BLaER1 treated with 17β-estradiol and CSF1 and Interleukin-3, amounts not matched to agents 10 nM and 100 nM (cell line): ENCODE data around the gene TMEM170A.

Experiments
- H3K27ac ChIP-seq, 11 experiments: shearing (Covaris generic); formaldehyde crosslinking; 2 replicates each; pipeline ENCODE4 v1.8.1; 2022
- H3K27me3 ChIP-seq, 11 experiments: shearing (Covaris generic); formaldehyde crosslinking; 2 replicates each; pipeline ENCODE4 v1.8.1; 2022
- H3K36me3 ChIP-seq, 11 experiments: shearing (Covaris generic); formaldehyde crosslinking; 2 replicates each; pipeline ENCODE4 v1.8.1; 2022
- H3K4me1 ChIP-seq, 10 experiments: shearing (Covaris generic); formaldehyde crosslinking; 2 replicates each; pipeline ENCODE4 v1.8.1; 2022
- H3K4me2 ChIP-seq, 11 experiments: shearing (Covaris generic); formaldehyde crosslinking; 2 replicates each; pipeline ENCODE4 v1.8.1; 2022
- H3K4me3 ChIP-seq, 10 experiments: shearing (Covaris generic); formaldehyde crosslinking; 2 replicates each; pipeline ENCODE4 v1.8.1; 2022
- H3K9ac ChIP-seq, 11 experiments: shearing (Covaris generic); formaldehyde crosslinking; 2 replicates each; pipeline ENCODE4 v1.8.1; 2022
- H3K9me3 ChIP-seq, 11 experiments: shearing (Covaris generic); formaldehyde crosslinking; replicated peaks in 1 of 11; 2 replicates each; pipeline ENCODE4 v1.8.1; 2022
- H4K20me1 ChIP-seq, 11 experiments: shearing (Covaris generic); formaldehyde crosslinking; 2 replicates each; pipeline ENCODE4 v1.8.1; 2022
- Cebpa-rat ChIP-seq, 11 experiments: shearing (Covaris generic); IDR thresholded peaks; 2 replicates each; pipeline ENCODE4 v1.8.1; 2022

Gene TMEM170A

GRCh38 chr16:75455677-75456076 is 8.8 kb downstream of the TMEM170A start:
- H3K9ac ChIP-seq: no peak overlapping the region
- H4K20me1 ChIP-seq: peaks cover 81 to 100% (median 97%) of the 10 kb centered on the region in 11 experiments; a peak in 21 of 22 replicates
- H3K36me3 ChIP-seq: peaks cover 23 to 51% (median 35%) of the 10 kb centered on the region in 11 experiments
- no peak for TF ChIP-seq Cebpa-rat (IDR thresholded peaks at IDR 0.05)
- peaks cover 0 to 58% (median 52%) of the 10 kb centered on the region in 10 experiments; a peak in 16 of 20 replicates for H3K4me1 ChIP-seq
- peak overlapping the region in 7 of 11 experiments; percentile 3 to 64 (median 22); a peak in 8 of 22 replicates for H3K4me2 ChIP-seq
- H3K27me3 ChIP-seq: no peaks in the 10 kb centered on the region
- no peak overlapping the region for H3K4me3 ChIP-seq
- H3K27ac ChIP-seq: no peak overlapping the region
- no peaks in the 10 kb centered on the region for H3K9me3 ChIP-seq

- Histone ChIP-seq H4K20me1 (peaks cover 58 to 91% (median 78%) of the 10 kb centered on the region in 11 experiments; a peak in 21 of 22 replicates), H3K27ac (no peak overlapping the region), H3K36me3 (peaks cover 45 to 65% (median 52%) of the 10 kb centered on the region in 11 experiments), H3K4me1 (peaks cover 0 to 42% (median 38%) of the 10 kb centered on the region in 10 experiments; a peak in 16 of 20 replicates), H3K27me3 (no peaks in the 10 kb centered on the region), H3K9me3 (no peaks in the 10 kb centered on the region), H3K4me3 (no peak overlapping the region), H3K4me2 (no peak overlapping the region), H3K9ac (no peak overlapping the region)
- TF ChIP-seq Cebpa-rat (IDR thresholded peaks at IDR 0.05): no peak
Measured at GRCh38 chr16:75452464-75453190, 11.9 kb downstream of the TMEM170A start.

GRCh38 chr16:75446416-75446815 is 18.1 kb downstream of the TMEM170A start:
- no peak for TF ChIP-seq Cebpa-rat (IDR thresholded peaks at IDR 0.05)
- H3K36me3 ChIP-seq: peaks cover 53 to 92% (median 83%) of the 10 kb centered on the region in 11 experiments
- H4K20me1 ChIP-seq: peaks cover 4 to 40% (median 21%) of the 10 kb centered on the region in 11 experiments; a peak in 18 of 22 replicates
- H3K9ac ChIP-seq: no peak overlapping the region
- no peak overlapping the region for H3K4me2 ChIP-seq
- 0 out of 20 replicates have a peak, but pooled peaks cover 0 to 15% (median 0%) of the 10 kb centered on the region in 10 experiments for H3K4me1 ChIP-seq
- no peaks in the 10 kb centered on the region for H3K27me3 ChIP-seq
- H3K4me3 ChIP-seq: no peak overlapping the region
- no peak overlapping the region for H3K27ac ChIP-seq
- peaks cover 0 to 10% (median 8%) of the 10 kb centered on the region in 11 experiments; a peak in 9 of 22 replicates for H3K9me3 ChIP-seq

- no peak overlapping the region for H3K4me3 ChIP-seq
- H3K9me3 ChIP-seq: peaks cover 0 to 12% (median 9%) of the 10 kb centered on the region in 11 experiments; a peak in 10 of 22 replicates
- no peak overlapping the region for H3K4me2 ChIP-seq
- peaks cover 4 to 29% (median 12%) of the 10 kb centered on the region in 11 experiments; a peak in 16 of 22 replicates for H4K20me1 ChIP-seq
- H3K4me1 ChIP-seq: 0 out of 20 replicates have a peak, but pooled peaks cover 0 to 15% (median 0%) of the 10 kb centered on the region in 10 experiments
- peaks cover 42 to 82% (median 75%) of the 10 kb centered on the region in 11 experiments for H3K36me3 ChIP-seq
- H3K27me3 ChIP-seq: no peaks in the 10 kb centered on the region
- no peak overlapping the region for H3K9ac ChIP-seq
- TF ChIP-seq Cebpa-rat (IDR thresholded peaks at IDR 0.05): no peak
- H3K27ac ChIP-seq: no peak overlapping the region
Measured at GRCh38 chr16:75445298-75445697, 19.2 kb downstream of the TMEM170A start.

GRCh38 chr16:75443298-75443697 is 21.2 kb downstream of the TMEM170A start:
- Histone ChIP-seq H3K27me3 (no peaks in the 10 kb centered on the region), H3K9me3 (peaks cover 0 to 12% (median 9%) of the 10 kb centered on the region in 11 experiments; a peak in 10 of 22 replicates), H3K27ac (no peak overlapping the region), H3K9ac (no peak overlapping the region), H3K4me1 (0 out of 20 replicates have a peak, but pooled peaks cover 0 to 15% (median 0%) of the 10 kb centered on the region in 10 experiments), H3K4me2 (no peak overlapping the region), H4K20me1 (peaks cover 1 to 17% (median 7%) of the 10 kb centered on the region in 11 experiments; a peak in 12 of 22 replicates), H3K4me3 (no peak overlapping the region), H3K36me3 (peaks cover 23 to 62% (median 55%) of the 10 kb centered on the region in 11 experiments)
- TF ChIP-seq Cebpa-rat (IDR thresholded peaks at IDR 0.05): no peak

GRCh38 chr16:75433732-75434413 is 30.6 kb downstream of the TMEM170A start:
- H3K27me3 ChIP-seq: no peaks in the 10 kb centered on the region
- peaks cover 0 to 6% (median 0%) of the 10 kb centered on the region in 11 experiments; a peak in 4 of 22 replicates for H3K9me3 ChIP-seq
- H3K27ac ChIP-seq: peak overlapping the region; percentile 73 to 96 (median 89)
- H3K36me3 ChIP-seq: peaks cover 0 to 14% (median 5%) of the 10 kb centered on the region in 11 experiments; a peak in 6 of 22 replicates
- peak overlapping the region; percentile 71 to 93 (median 83) for H3K4me3 ChIP-seq
- no peak for TF ChIP-seq Cebpa-rat (IDR thresholded peaks at IDR 0.05)
- peak overlapping the region; percentile 74 to 91 (median 86) for H3K4me2 ChIP-seq
- peaks cover 0 to 28% (median 7%) of the 10 kb centered on the region in 11 experiments; a peak in 8 of 22 replicates for H4K20me1 ChIP-seq
- H3K9ac ChIP-seq: peak overlapping the region; percentile 75 to 96 (median 89)
- H3K4me1 ChIP-seq: peaks cover 25 to 44% (median 37%) of the 10 kb centered on the region in 10 experiments

- peak within 1 kb of the TSS; percentile 77 to 93 (median 87) for H3K4me2 ChIP-seq
- H4K20me1 ChIP-seq: peaks cover 0 to 32% (median 7%) of the 10 kb centered on the region in 11 experiments; a peak in 8 of 22 replicates
- H3K9ac ChIP-seq: peak within 1 kb of the TSS; percentile 75 to 96 (median 89)
- H3K9me3 ChIP-seq: peaks cover 0 to 6% (median 0%) of the 10 kb centered on the region in 11 experiments; a peak in 4 of 22 replicates
- peak within 1 kb of the TSS; percentile 73 to 96 (median 89) for H3K27ac ChIP-seq
- peak within 1 kb of the TSS; percentile 71 to 93 (median 83) for H3K4me3 ChIP-seq
- no peak for TF ChIP-seq Cebpa-rat (IDR thresholded peaks at IDR 0.05)
- H3K36me3 ChIP-seq: peaks cover 0 to 21% (median 5%) of the 10 kb centered on the region in 11 experiments; a peak in 7 of 22 replicates
- peaks cover 25 to 44% (median 37%) of the 10 kb centered on the region in 10 experiments for H3K4me1 ChIP-seq
- no peaks in the 10 kb centered on the region for H3K27me3 ChIP-seq
Measured at GRCh38 chr16:75432828-75433731, 31.4 kb downstream of the TMEM170A start, which contains the start of gene CFDP1. CFDP1 (minus strand) TSS chr16:75433503; CDS start chr16:75433352, 151 bp downstream.
